H1 (cell line): ENCODE results near the gene AKR1B15. TPM values are rescaled to one million over a fixed set of nuclear protein-coding genes. Genes with fewer than 3 reads are reported as not detected.
"Not testable (repeated sequence)": the region's sequence is repeated elsewhere in the genome, so short reads cannot be mapped to it uniquely, and the experiment has no call there.

Experiments used
- CTCF ChIA-PET: fragments of 300-600 bp; sonication (Branson Sonifier 250); formaldehyde crosslinking; loops from one replicate; lab custom pipeline; 2021; ENCODE audit not compliant: partially characterized antibody; lab: Charles Lee
- POLR2A ChIA-PET: fragments of 300-600 bp; sonication (Branson Sonifier 250); formaldehyde crosslinking; loops from one replicate; lab custom pipeline; 2021; ENCODE audit warnings: inconsistent platforms; ENCODE audit not compliant: partially characterized antibody; lab: Charles Lee
- DNase-seq, 2 experiments: peaks; one replicate each; pipeline versions ENCODE4 v3.0.0 to v3.0.0-alpha.2; 2010 to 2022; ENCODE audit warnings: low spot score in 2 of 2, low read depth in 1 of 2, mixed read lengths in 1 of 2
- FAIRE-seq: peaks from 2 replicates; lab custom pipeline; 2011; peaks lifted over from hg19 to GRCh38; lab: Jason Lieb, UNC
- H2AFZ ChIP-seq: 2 replicates; pipeline ENCODE4 v1.8.1; 2012; ENCODE audit warnings: low read length, inconsistent platforms
- H2AK5ac ChIP-seq: 2 replicates; pipeline ENCODE4 v1.6.1; 2013; ENCODE audit warnings: low read depth, low read length
- H2BK120ac ChIP-seq: replicated peaks from 2 replicates; pipeline ENCODE3; 2013; ENCODE audit warnings: low read depth, low read length, inconsistent platforms
- H2BK12ac ChIP-seq: 2 replicates; pipeline ENCODE4 v1.6.1; 2013; ENCODE audit warnings: low read depth, low read length
- H2BK15ac ChIP-seq: 2 replicates; pipeline ENCODE4 v1.6.1; 2013; ENCODE audit warnings: low read length
- H2BK20ac ChIP-seq: 2 replicates; pipeline ENCODE4 v1.6.1; 2013; ENCODE audit warnings: low read length
- H2BK5ac ChIP-seq: 2 replicates; pipeline ENCODE4 v1.6.1; 2013; ENCODE audit warnings: low read depth, low read length
- H3K14ac ChIP-seq: 2 replicates; pipeline ENCODE4 v1.6.1; 2013; ENCODE audit warnings: inconsistent platforms; ENCODE audit not compliant: insufficient read length
- H3K18ac ChIP-seq: 2 replicates; pipeline ENCODE4 v1.6.1; 2013; ENCODE audit warnings: low read length; ENCODE audit errors: extremely low read depth
- H3K23ac ChIP-seq: 2 replicates; pipeline ENCODE4 v1.6.1; 2013; ENCODE audit warnings: inconsistent platforms; ENCODE audit not compliant: insufficient read length
- H3K23me2 ChIP-seq: 2 replicates; pipeline ENCODE4 v1.6.1; 2013; ENCODE audit warnings: low read depth, low read length
- H3K27ac ChIP-seq: 2 replicates; pipeline ENCODE4 v1.6.1; 2011; ENCODE audit warnings: low read depth, low read length, inconsistent platforms
- H3K27me3 ChIP-seq, 4 experiments: replicated peaks in 1 of 4; 1 replicate in 1 of 4; 2 replicates in 3 of 4; pipeline versions ENCODE4 v1.6.1 to v1.8.1; 2011 to 2013; ENCODE audit warnings: low read length in 3 of 4, mild to moderate bottlenecking in 3 of 4, inconsistent platforms in 2 of 4, mixed read lengths in 2 of 4, moderate library complexity in 1 of 4; ENCODE audit not compliant: control insufficient read depth in 3 of 4, insufficient read depth in 3 of 4; ENCODE audit errors: extremely low read depth in 1 of 4
- H3K36me3 ChIP-seq, 4 experiments: 2 replicates each; pipeline versions ENCODE4 v1.6.1 to v1.8.1; 2011 to 2013; ENCODE audit warnings: mild to moderate bottlenecking in 4 of 4, low read length in 3 of 4, moderate library complexity in 2 of 4, control low read depth in 1 of 4, inconsistent platforms in 1 of 4; ENCODE audit not compliant: insufficient read depth in 4 of 4, control insufficient read depth in 2 of 4
- H3K4ac ChIP-seq: replicated peaks from 2 replicates; pipeline ENCODE3; 2013; ENCODE audit warnings: low read length, low read depth, mixed read lengths, inconsistent platforms; ENCODE audit not compliant: insufficient read length
- H3K4me1 ChIP-seq, 4 experiments: replicated peaks in 1 of 4; 1 replicate in 1 of 4; 2 replicates in 3 of 4; pipeline versions ENCODE4 v1.6.1 to v1.8.1; 2011 to 2013; ENCODE audit warnings: low read length in 3 of 4, inconsistent platforms in 2 of 4, mixed read lengths in 1 of 4; ENCODE audit not compliant: insufficient read depth in 4 of 4, control insufficient read depth in 3 of 4
- H3K4me2 ChIP-seq, 2 experiments: 2 replicates each; pipeline versions ENCODE4 v1.6.1 to v1.8.1; 2011 to 2013; ENCODE audit warnings: low read depth in 2 of 2, low read length in 2 of 2, control low read depth in 1 of 2, inconsistent platforms in 1 of 2, mild to moderate bottlenecking in 1 of 2; ENCODE audit not compliant: insufficient read depth in 1 of 2
- H3K4me3 ChIP-seq, 4 experiments: fragments of 200-600, 300-600 bp in 1 of 4; sonication (generic), shearing (Covaris generic), sonication (Bioruptor Twin) in 1 of 4; 2 replicates each; pipeline versions ENCODE4 v1.5.1 to v1.8.1; 2011 to 2016; ENCODE audit warnings: low read length in 4 of 4, low read depth in 3 of 4, control low read depth in 2 of 4, inconsistent platforms in 2 of 4, mild to moderate bottlenecking in 2 of 4, mixed read lengths in 1 of 4, moderate library complexity in 1 of 4; ENCODE audit not compliant: insufficient read depth in 2 of 4; ENCODE audit errors: extremely low read depth in 1 of 4
- H3K56ac ChIP-seq: replicated peaks from 2 replicates; pipeline ENCODE3; 2013; ENCODE audit warnings: low read depth, mild to moderate bottlenecking, mixed read lengths, low read length, inconsistent platforms; ENCODE audit not compliant: insufficient read length
- H3K79me1 ChIP-seq: 2 replicates; pipeline ENCODE4 v1.6.1; 2013; ENCODE audit warnings: low read depth, low read length, control low read depth
- H3K79me2 ChIP-seq, 2 experiments: 2 replicates each; pipeline versions ENCODE4 v1.6.1 to v1.8.1; 2012 to 2013; ENCODE audit warnings: low read length in 2 of 2, mild to moderate bottlenecking in 2 of 2, inconsistent platforms in 1 of 2; ENCODE audit not compliant: insufficient read depth in 2 of 2, control insufficient read depth in 1 of 2
- H3K9ac ChIP-seq, 4 experiments: replicated peaks in 1 of 4; 1 replicate in 1 of 4; 2 replicates in 3 of 4; pipeline versions ENCODE4 v1.6.1 to v1.8.1; 2011 to 2013; ENCODE audit warnings: low read depth in 3 of 4, low read length in 3 of 4, control low read depth in 2 of 4, mild to moderate bottlenecking in 2 of 4, moderate library complexity in 2 of 4, inconsistent platforms in 1 of 4; ENCODE audit errors: extremely low read depth in 1 of 4
- H3K9me3 ChIP-seq, 2 experiments: 2 replicates each; pipeline versions ENCODE4 v1.6.1 to v1.8.1; 2012 to 2013; ENCODE audit warnings: mild to moderate bottlenecking in 2 of 2, moderate library complexity in 2 of 2, control low read depth in 1 of 2, inconsistent platforms in 1 of 2, low read depth in 1 of 2, low read length in 1 of 2, mixed read lengths in 1 of 2; ENCODE audit not compliant: insufficient read depth in 2 of 2
- H4K20me1 ChIP-seq, 2 experiments: replicated peaks in 1 of 2; 2 replicates each; pipeline versions ENCODE3 to v1.8.1; 2011 to 2013; ENCODE audit warnings: inconsistent platforms in 2 of 2, low read length in 2 of 2, mild to moderate bottlenecking in 1 of 2; ENCODE audit not compliant: insufficient read depth in 2 of 2, control insufficient read depth in 1 of 2
- H4K5ac ChIP-seq: 2 replicates; pipeline ENCODE4 v1.6.1; 2013; ENCODE audit warnings: low read length, low read depth, mixed read lengths, inconsistent platforms; ENCODE audit not compliant: insufficient read length
- H4K8ac ChIP-seq: 2 replicates; pipeline ENCODE4 v1.8.0; 2013; ENCODE audit warnings: mild to moderate bottlenecking, moderate library complexity, low read length, inconsistent platforms; ENCODE audit not compliant: insufficient read depth; ENCODE audit errors: extremely low read depth
- H4K91ac ChIP-seq: replicated peaks from 2 replicates; pipeline ENCODE3; 2013; ENCODE audit warnings: low read length, mixed read lengths, inconsistent platforms; ENCODE audit not compliant: insufficient read length
- WGBS, 2 experiments: shearing (Covaris generic) in 1 of 2; methylation state at CpG; one replicate each; pipeline versions ENCODE4 v1.1.6 to v1.1.7; 2013 to 2015; ENCODE audit warnings: low lambda C conversion rate in 2 of 2, mixed read lengths in 2 of 2, inconsistent platforms in 1 of 2, low coverage in 1 of 2, missing lambda C conversion rate in 1 of 2; ENCODE audit not compliant: insufficient replicate concordance in 2 of 2, insufficient coverage in 1 of 2, insufficient read length in 1 of 2; ENCODE audit errors: extremely low coverage in 1 of 2, missing lambda C conversion rate in 1 of 2; 5-methylcytosine and 5-hydroxymethylcytosine counted together
- polyA plus RNA-seq, 7 experiments: library from polyadenylated mRNA; depleted of rRNA in 3 of 7; stranded (reverse) in 5 of 7; unstranded in 2 of 7; fragments of >200 nt in 5 of 7; fragments of 200-250 nt in 2 of 7; gene quantifications; 1 replicate in 5 of 7; 2 replicates in 1 of 7; 4 replicates in 1 of 7; pipeline versions ENCODE4 v1.2.1 to v1.2.3, GENCODE V29; 2011 to 2013; ENCODE audit warnings: missing spikeins in 2 of 7, mixed read lengths in 2 of 7
- total RNA-seq: library from RNA; stranded (reverse); fragmentation: NEBNext Ultra II Directional; extraction: Animal tissue kit (Norgen Biotek cat#: 25700); gene quantifications from 2 replicates; pipeline ENCODE4 v1.2.1, GENCODE V29; 2021

Gene AKR1B15
- total and polyA plus RNA-seq, 2 of the 8 experiments (the other 6 are each of a cell fraction or from before 2014, with no cell fraction given), result 0.15 to 0.47 TPM

GRCh38 chr7:134537273-134537781 lies 11.6 kb upstream of the AKR1B15 start:
- H3K36me3 ChIP-seq, H2BK15ac ChIP-seq, H3K27me3 ChIP-seq, H3K79me2 ChIP-seq, H2BK5ac ChIP-seq, DNase-seq, H3K4me1 ChIP-seq, H2BK20ac ChIP-seq, FAIRE-seq, H4K20me1 ChIP-seq, H3K14ac ChIP-seq, H2BK120ac ChIP-seq, H3K18ac ChIP-seq, H4K8ac ChIP-seq, H3K4ac ChIP-seq, POLR2A ChIA-PET, H2AK5ac ChIP-seq, H3K27ac ChIP-seq, H3K23me2 ChIP-seq, H2BK12ac ChIP-seq, H3K4me2 ChIP-seq, H3K4me3 ChIP-seq, H2AFZ ChIP-seq, H4K5ac ChIP-seq, H4K91ac ChIP-seq, H3K56ac ChIP-seq, H3K9ac ChIP-seq, H3K79me1 ChIP-seq, H3K9me3 ChIP-seq, H3K23ac ChIP-seq: not testable (repeated sequence)
- CTCF ChIA-PET, result interaction anchor here (1.3 to 2.4 kb wide), 3 partner anchors 10 to 23 kb away, joined by 5 to 10 read pairs (median 5); no protein-coding TSS in a partner anchor
- WGBS, 2 experiments, result 82% methylated on average over 5 of the region's 5 CpGs; no CpG with 5 or more reads in 1 of the 2 experiments
